ENCODE results near the gene TNFRSF19.

- no peak for TF ChIP-seq BHLHE40 (IDR thresholded peaks at IDR 0.05; ENCODE audit: borderline replicate concordance)
- no peak for TF ChIP-seq HDGF (IDR thresholded peaks at IDR 0.05; ENCODE audit: borderline replicate concordance)
- TF ChIP-seq SP1 (IDR thresholded peaks at IDR 0.05): no peak
- no peak for TF ChIP-seq PKNOX1 (IDR thresholded peaks at IDR 0.05)
- TF ChIP-seq SUZ12 (IDR thresholded peaks at IDR 0.05): no peak
- no peak for TF ChIP-seq TARDBP (IDR thresholded peaks at IDR 0.05)
- no peak for TF ChIP-seq ZNF384 (IDR thresholded peaks at IDR 0.05)
- no peak for TF ChIP-seq ELF4 (IDR thresholded peaks at IDR 0.05)
- TF ChIP-seq FOXM1 (IDR thresholded peaks at IDR 0.05; ENCODE audit: borderline replicate concordance): no peak
- TF ChIP-seq ARNT (IDR thresholded peaks at IDR 0.05): no peak
- TF ChIP-seq FOXA1 (IDR thresholded peaks at IDR 0.05): no peak
- TF ChIP-seq FOXK2 (IDR thresholded peaks at IDR 0.05): no peak
These were observed 28.9 kb upstream of the TNFRSF19 start for GRCh38 chr13:23541221-23541824.
